Measurements from ENCODE around the gene TBC1D1. TPM values are rescaled to one million over a fixed set of nuclear protein-coding genes. Genes with fewer than 3 reads are reported as not detected.

The TBC1D1 gene
- total RNA-seq, 1 donor from 2014 or later, result 54.5 TPM

GRCh38 chr4:38161208-38162113 lies 270.6 kb downstream of the TBC1D1 start:
- Mint-ChIP-seq H3K27ac (ENCODE audit: unreplicated experiment) (peak overlapping the region; percentile 97), H3K4me3 (ENCODE audit: unreplicated experiment) (no peak overlapping the region), H3K9me3 (ENCODE audit: unreplicated experiment) (peaks cover 5% of the 10 kb centered on the region), H3K4me1 (ENCODE audit: low read depth, unreplicated experiment) (peaks cover 25% of the 10 kb centered on the region), H3K27me3 (ENCODE audit: low read depth, unreplicated experiment) (no peaks in the 10 kb centered on the region), H3K36me3 (ENCODE audit: low read depth, unreplicated experiment) (no peaks in the 10 kb centered on the region)
- Histone ChIP-seq H2AFZ (ENCODE audit: low read depth, low read length) (no peak overlapping the region), H3K27me3 (ENCODE audit: insufficient read depth, low read length) (no peaks in the 10 kb centered on the region), H3K4me1 (ENCODE audit: insufficient read depth, low read length) (peaks cover 35% of the 10 kb centered on the region), H4K20me1 (ENCODE audit: insufficient read depth, low read length) (no peaks in the 10 kb centered on the region), H3K27ac (ENCODE audit: low read depth, low read length) (peak overlapping the region; percentile 99), H3K4me3 (ENCODE audit: insufficient read depth, low read depth, low read length) (no peak overlapping the region), H3K79me2 (ENCODE audit: insufficient read depth, low read length) (no peaks in the 10 kb centered on the region), H3K9me3 (ENCODE audit: insufficient read depth, low read depth, low read length) (peaks cover 6% of the 10 kb centered on the region), H3K36me3 (ENCODE audit: insufficient read depth, low read length) (no peaks in the 10 kb centered on the region), H3K4me2 (ENCODE audit: low read length) (peak overlapping the region; percentile 68), H3K9ac (ENCODE audit: low read length) (peak overlapping the region; percentile 83)
- FAIRE-seq, result no peak
- no peak for DNase-seq (ENCODE audit: low read depth)
- TF ChIP-seq CTCF (IDR thresholded peaks at IDR 0.05; ENCODE audit: insufficient read depth, low read depth, low read length) (no peak), EZH2 (IDR thresholded peaks at IDR 0.05; ENCODE audit: insufficient read depth, low read length) (no peak)

- Mint-ChIP-seq H3K4me1 (ENCODE audit: low read depth, unreplicated experiment) (peaks cover 25% of the 10 kb centered on the region), H3K27me3 (ENCODE audit: low read depth, unreplicated experiment) (peaks cover 3% of the 10 kb centered on the region), H3K9me3 (ENCODE audit: unreplicated experiment) (peaks cover 8% of the 10 kb centered on the region), H3K4me3 (ENCODE audit: unreplicated experiment) (no peak overlapping the region), H3K36me3 (ENCODE audit: low read depth, unreplicated experiment) (no peaks in the 10 kb centered on the region), H3K27ac (ENCODE audit: unreplicated experiment) (no peak overlapping the region)
- H3K4me1 ChIP-seq (ENCODE audit: insufficient read depth, low read length), result peaks cover 35% of the 10 kb centered on the region
- no peak for TF ChIP-seq EZH2 (IDR thresholded peaks at IDR 0.05; ENCODE audit: insufficient read depth, low read length)
- no peak for TF ChIP-seq CTCF (IDR thresholded peaks at IDR 0.05; ENCODE audit: insufficient read depth, low read depth, low read length)
- H3K9me3 ChIP-seq (ENCODE audit: insufficient read depth, low read depth, low read length), result peaks cover 6% of the 10 kb centered on the region
- DNase-seq (ENCODE audit: low read depth) (peak; percentile 87), FAIRE-seq (no peak)
- H4K20me1 ChIP-seq (ENCODE audit: insufficient read depth, low read length), result no peaks in the 10 kb centered on the region
- H2AFZ ChIP-seq (ENCODE audit: low read depth, low read length), result no peak overlapping the region
- H3K9ac ChIP-seq (ENCODE audit: low read length), result peak overlapping the region; percentile 19
- no peaks in the 10 kb centered on the region for H3K36me3 ChIP-seq (ENCODE audit: insufficient read depth, low read length)
- no peaks in the 10 kb centered on the region for H3K27me3 ChIP-seq (ENCODE audit: insufficient read depth, low read length)
- H3K4me2 ChIP-seq (ENCODE audit: low read length), result peak overlapping the region; percentile 32
- peak overlapping the region; percentile 99 for H3K27ac ChIP-seq (ENCODE audit: low read depth, low read length)
- H3K79me2 ChIP-seq (ENCODE audit: insufficient read depth, low read length), result no peaks in the 10 kb centered on the region
- H3K4me3 ChIP-seq (ENCODE audit: insufficient read depth, low read depth, low read length), result no peak overlapping the region
Measured at GRCh38 chr4:38162240-38162784, 271.4 kb downstream of the TBC1D1 start.

All from astrocyte (in vitro differentiated cells and primary cell).